ENCODE data around the gene IER2.
A peak's percentile ranks its signal among the peaks of the same experiment; 100 is the strongest.

IER2 gene, protein sequence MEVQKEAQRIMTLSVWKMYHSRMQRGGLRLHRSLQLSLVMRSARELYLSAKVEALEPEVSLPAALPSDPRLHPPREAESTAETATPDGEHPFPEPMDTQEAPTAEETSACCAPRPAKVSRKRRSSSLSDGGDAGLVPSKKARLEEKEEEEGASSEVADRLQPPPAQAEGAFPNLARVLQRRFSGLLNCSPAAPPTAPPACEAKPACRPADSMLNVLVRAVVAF

DNA sequence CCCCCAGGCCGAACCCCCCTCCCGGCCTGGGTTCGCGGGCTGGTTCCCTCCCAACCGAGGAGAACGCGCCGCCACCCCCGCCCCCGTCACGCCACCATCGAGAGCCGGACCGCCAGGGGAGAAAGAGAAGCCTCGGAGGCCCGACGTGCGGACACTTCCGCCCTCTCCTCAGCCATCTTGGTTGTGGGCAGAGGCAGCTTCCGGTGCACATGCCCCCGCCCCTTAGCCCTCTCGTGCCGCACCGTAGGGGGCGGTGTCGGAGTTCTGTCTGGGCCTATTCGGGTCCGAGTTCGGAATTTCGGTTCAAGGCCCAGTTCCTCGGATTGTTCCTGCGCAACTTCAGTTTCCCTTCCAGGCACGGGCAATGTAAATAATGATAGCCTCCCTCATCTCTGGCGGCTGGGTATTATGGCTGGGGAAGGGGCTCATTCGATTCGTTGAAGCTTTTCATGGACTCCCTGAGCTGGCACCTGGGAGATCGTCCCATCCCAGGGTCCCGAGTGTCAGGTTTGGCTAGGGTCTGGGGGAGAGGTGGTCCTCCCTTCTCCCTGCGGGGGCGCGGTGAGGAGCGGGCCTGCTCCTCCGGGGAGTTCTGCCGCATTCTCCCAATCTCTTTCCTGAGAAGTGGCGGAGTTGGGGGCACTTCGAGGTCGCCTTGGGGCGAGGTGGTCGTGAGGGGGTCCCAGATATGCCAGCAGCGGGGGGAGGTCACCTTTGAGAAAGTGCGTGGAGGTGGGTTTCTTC is at the start of gene IER2, which contains the start of gene STX10:
Gene IER2 (plus strand): TSS at position 225 of the 744 bp plus-strand sequence. CDS start 2,776 bp downstream, outside the sequence.
Gene STX10 (minus strand): TSS at position 189 of the 744 bp plus-strand sequence. CDS start 202 bp downstream, outside the sequence.
- Mint-ChIP-seq H3K4me1 (ENCODE audit: low read depth) (peaks cover 18% of the 10 kb centered on the region), H3K9me3 (no peaks in the 10 kb centered on the region), H3K27ac (peak within 1 kb of the TSS; percentile 82), H3K36me3 (ENCODE audit: low read depth) (peaks cover 30% of the 10 kb centered on the region), H3K27me3 (ENCODE audit: low read depth) (peaks cover 6% of the 10 kb centered on the region), H3K4me3 (peak within 1 kb of the TSS; percentile 92)
- DNase-seq (ENCODE audit: low spot score) = peak; percentile 94

DNA sequence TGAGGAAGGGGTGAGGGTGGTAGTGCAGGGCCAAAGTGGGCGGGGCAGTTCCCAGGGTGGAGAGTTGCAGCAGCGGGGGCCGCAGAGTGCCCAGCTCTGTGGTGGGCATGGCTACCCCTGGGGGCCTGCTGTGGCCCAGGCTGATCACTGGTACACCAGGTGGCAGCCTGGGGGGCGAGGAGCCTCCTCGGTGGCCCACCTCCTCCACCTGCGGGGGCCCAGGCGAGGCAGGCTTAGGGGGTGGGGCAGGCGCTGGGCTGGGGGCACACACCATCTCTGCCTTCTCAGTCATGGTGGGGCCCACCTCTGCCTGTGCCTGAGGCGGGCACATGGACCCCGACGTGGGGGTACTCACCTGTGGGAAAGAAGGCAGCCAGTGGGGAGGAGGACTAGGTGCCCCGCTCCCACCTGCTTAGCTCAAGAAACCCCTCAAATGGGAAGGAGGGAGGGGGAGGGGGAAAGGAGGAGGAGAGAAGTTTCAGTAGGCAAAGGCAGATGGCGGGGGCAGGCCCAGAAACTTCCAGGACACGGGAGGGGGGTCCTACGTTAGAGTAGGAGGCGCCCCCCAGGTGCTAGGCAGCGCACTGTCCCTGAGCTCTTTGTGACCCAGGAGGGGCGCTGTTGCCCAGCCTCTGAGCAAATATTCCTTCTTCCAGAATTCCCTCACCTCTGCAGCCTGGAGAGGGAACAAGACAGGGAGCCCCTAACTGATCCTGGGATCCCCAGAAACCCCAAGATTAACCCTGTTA is 49.2 kb upstream of the IER2 start:
- Mint-ChIP-seq H3K27ac (peak overlapping the region; percentile 2), H3K4me1 (ENCODE audit: low read depth) (peaks cover 41% of the 10 kb centered on the region)

DNA sequence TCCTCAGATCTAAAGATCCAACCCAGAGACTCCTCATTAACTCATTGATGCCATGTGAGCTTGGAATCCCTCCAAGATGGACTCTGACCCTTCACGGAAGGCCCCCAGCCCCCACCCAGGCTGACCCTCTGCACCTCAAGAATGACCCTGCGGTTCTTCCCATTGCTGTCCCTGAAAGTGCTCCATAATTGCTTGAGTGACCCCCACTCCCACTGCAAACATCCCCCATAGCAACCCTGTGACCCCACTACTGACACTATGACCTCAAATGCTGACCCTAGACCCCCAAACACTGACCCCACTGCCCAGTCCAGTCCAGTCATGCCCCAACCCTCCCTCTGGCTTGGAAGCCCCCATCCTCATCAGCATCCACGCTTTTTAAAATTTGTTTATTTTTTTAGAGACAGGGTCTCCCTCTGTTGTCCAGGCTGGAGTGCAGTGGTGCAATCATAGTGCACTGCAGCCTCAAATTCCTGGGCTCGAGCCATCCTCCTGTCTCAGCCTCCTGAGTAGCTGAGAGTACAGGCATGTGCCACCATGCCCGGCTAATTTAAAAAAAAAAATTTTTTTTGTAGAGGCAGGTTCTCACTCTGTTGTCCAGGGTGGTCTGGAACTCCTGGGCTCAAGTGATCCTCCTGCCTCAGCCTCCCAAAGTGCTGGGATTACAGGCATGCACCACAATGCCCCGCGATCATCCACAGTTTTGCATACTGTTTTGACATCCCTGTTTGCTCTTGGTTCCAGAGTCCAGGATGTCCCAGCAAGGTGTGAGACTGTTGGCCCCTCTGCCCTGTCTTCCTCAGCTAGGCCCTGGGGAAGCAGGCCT is 48.4 kb upstream of the IER2 start:
- H3K27me3 Mint-ChIP-seq (ENCODE audit: low read depth) = peaks cover 9% of the 10 kb centered on the region
- peak overlapping the region; percentile 2 for H3K27ac Mint-ChIP-seq
- no peak for DNase-seq (ENCODE audit: low spot score)
- H3K4me3 Mint-ChIP-seq = peak overlapping the region; percentile 74
- peaks cover 39% of the 10 kb centered on the region for H3K4me1 Mint-ChIP-seq (ENCODE audit: low read depth)
- peaks cover 12% of the 10 kb centered on the region for H3K36me3 Mint-ChIP-seq (ENCODE audit: low read depth)
- no peaks in the 10 kb centered on the region for H3K9me3 Mint-ChIP-seq

More for the DNA sequence above, 49.2 kb upstream of the IER2 start:
- no peak for DNase-seq (ENCODE audit: low spot score)
- Mint-ChIP-seq H3K4me3 (peak overlapping the region; percentile 74), H3K27me3 (ENCODE audit: low read depth) (peaks cover 13% of the 10 kb centered on the region), H3K36me3 (ENCODE audit: low read depth) (peaks cover 12% of the 10 kb centered on the region), H3K9me3 (no peaks in the 10 kb centered on the region)

DNA sequence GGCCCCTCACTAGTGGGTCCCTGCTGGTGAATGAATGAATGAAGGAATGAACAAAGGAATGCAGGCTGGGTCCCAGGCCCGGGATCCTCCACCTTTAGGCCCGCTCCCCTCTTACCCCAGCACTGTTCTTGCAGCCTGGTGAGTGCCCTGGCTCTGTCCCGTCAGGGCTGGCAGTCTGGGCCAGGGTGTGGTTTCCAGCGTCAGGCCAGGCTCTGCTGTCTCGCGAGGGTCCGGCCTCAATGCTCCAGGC is 47.9 kb upstream of the IER2 start:
- H3K4me3 Mint-ChIP-seq = peak overlapping the region; percentile 74
- peaks cover 11% of the 10 kb centered on the region for H3K36me3 Mint-ChIP-seq (ENCODE audit: low read depth)
- no peak for DNase-seq (ENCODE audit: low spot score)
- peaks cover 36% of the 10 kb centered on the region for H3K4me1 Mint-ChIP-seq (ENCODE audit: low read depth)
- peaks cover 6% of the 10 kb centered on the region for H3K27me3 Mint-ChIP-seq (ENCODE audit: low read depth)
- H3K9me3 Mint-ChIP-seq = no peaks in the 10 kb centered on the region
- H3K27ac Mint-ChIP-seq = no peak overlapping the region

DNA sequence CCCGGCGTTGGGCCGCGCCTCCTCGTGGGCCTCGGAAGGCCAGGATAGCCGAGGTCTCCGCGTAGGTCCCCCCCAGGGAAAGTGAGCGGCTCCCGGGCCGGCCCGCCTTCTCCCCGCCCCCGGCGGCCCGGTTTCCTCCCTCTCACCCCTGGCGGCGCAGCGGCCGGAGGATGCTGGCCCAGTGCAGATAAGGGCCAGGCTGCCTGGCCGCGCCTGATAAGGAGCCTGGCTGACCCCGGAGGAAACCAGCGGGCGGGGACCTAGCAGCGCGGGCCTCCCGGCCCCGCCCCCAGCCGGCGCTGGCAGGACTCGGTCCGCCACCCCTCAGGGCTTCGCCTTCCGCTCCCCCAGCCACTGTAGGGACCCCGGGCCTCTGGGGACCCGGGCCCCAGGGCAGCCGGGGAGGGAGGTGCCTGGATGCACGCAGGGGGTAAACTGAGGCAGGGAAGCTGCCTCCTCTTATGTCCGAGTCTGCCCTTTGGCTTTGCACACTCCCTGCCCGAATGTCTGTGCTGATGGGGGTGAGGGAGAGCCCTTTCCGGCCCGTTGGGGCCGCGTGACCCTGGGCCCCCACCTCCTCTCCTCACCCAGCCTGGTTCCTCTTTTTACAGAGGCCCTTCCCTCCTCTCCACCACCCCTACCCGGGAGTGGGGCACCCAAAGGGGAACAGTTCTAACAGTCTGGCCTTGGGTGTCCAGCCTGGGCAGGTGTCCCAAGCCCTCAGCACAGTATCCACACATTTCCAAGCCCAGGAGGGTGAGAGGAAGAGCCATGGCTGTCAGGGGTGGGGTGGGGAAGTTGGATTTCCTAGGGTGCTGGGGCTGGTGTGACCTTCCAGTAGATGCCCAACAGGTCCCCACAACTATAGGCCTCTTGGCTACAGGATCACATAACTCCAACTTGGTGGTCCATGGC is 47.3 kb upstream of the IER2 start, which contains the start of gene LYL1:
Gene LYL1 (minus strand): TSS at position 193 of the 915 bp plus-strand sequence. CDS start 1,687 bp downstream, outside the sequence.
- Mint-ChIP-seq H3K36me3 (ENCODE audit: low read depth) (peaks cover 15% of the 10 kb centered on the region), H3K4me1 (ENCODE audit: low read depth) (peaks cover 36% of the 10 kb centered on the region), H3K4me3 (peak within 1 kb of the TSS; percentile 74), H3K27ac (peak within 1 kb of the TSS; percentile 2), H3K27me3 (ENCODE audit: low read depth) (peaks cover 6% of the 10 kb centered on the region), H3K9me3 (no peaks in the 10 kb centered on the region)
- no peak for DNase-seq (ENCODE audit: low spot score)

DNA sequence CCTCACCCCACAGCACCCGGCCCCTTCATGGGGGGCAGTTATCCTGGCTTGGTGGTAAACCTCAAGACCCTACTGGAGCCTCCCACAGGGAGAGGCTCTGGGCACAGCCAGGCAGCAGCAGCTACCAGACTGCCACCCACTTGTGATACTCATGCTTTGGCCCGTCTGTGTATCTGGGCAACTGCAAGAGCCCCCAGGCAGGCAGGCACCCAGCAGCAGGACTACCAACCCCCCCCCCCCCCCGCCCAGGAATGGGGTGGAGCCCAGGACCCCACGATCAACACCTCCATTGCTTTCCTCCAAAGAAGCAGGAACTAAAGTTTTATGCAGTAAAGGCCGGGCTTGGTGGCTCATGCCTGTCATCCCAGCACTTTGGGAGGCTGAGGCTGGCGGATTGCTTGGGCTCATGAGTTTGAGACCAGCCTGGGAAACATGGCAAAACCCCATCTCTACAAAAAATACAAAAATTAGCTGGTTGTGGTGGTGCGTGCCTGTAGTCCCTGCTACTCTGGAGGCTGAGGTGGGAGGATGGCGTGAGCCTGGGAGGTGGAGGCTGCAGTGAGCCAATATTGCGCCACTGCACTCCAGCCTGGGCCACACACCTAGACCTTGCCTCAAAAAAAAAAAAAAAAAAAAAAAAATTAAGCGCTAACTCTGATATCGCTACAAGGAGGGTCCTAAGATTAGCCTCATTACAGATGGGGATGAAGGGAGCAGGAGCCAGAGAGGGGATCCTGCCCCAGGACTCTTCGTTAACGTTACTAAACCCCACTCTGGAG is 46.4 kb upstream of the IER2 start:
- H3K27ac Mint-ChIP-seq = peak overlapping the region; percentile 20
- peaks cover 31% of the 10 kb centered on the region for H3K4me1 Mint-ChIP-seq (ENCODE audit: low read depth)
- peak overlapping the region; percentile 91 for H3K4me3 Mint-ChIP-seq
- H3K36me3 Mint-ChIP-seq (ENCODE audit: low read depth) = peaks cover 15% of the 10 kb centered on the region
- H3K9me3 Mint-ChIP-seq = no peaks in the 10 kb centered on the region
- H3K27me3 Mint-ChIP-seq (ENCODE audit: low read depth) = no peaks in the 10 kb centered on the region
- no peak for DNase-seq (ENCODE audit: low spot score)

DNA sequence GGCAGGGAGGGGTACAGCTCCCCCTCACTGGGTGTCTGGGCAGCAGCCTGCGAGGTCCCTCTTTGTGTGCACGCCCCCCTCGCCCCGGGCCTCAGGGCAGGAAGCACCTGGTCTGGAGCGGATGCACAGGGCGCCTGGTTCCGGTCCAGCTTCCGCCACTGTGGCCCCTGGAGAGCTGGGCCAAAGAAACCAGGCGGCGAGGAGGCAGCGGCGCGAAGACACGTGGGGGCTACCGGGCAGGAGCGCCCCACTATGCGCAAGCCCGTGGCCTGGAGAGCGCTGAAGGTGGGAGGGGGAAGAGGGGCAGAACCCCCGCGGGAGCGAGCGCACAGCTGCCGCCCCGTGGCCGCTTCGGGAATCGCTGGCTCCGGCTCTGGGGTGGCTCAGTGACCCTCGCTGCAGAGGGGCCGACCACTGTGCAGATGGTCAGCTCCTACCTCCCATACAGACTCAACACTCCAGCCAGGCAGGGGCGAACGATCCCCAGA is 45.8 kb upstream of the IER2 start:
- Mint-ChIP-seq H3K27ac (peak overlapping the region; percentile 93), H3K27me3 (ENCODE audit: low read depth) (no peaks in the 10 kb centered on the region), H3K4me3 (peak overlapping the region; percentile 91), H3K36me3 (ENCODE audit: low read depth) (peaks cover 15% of the 10 kb centered on the region), H3K9me3 (no peaks in the 10 kb centered on the region), H3K4me1 (ENCODE audit: low read depth) (peaks cover 28% of the 10 kb centered on the region)
- peak; percentile 65 for DNase-seq (ENCODE audit: low spot score)

DNA sequence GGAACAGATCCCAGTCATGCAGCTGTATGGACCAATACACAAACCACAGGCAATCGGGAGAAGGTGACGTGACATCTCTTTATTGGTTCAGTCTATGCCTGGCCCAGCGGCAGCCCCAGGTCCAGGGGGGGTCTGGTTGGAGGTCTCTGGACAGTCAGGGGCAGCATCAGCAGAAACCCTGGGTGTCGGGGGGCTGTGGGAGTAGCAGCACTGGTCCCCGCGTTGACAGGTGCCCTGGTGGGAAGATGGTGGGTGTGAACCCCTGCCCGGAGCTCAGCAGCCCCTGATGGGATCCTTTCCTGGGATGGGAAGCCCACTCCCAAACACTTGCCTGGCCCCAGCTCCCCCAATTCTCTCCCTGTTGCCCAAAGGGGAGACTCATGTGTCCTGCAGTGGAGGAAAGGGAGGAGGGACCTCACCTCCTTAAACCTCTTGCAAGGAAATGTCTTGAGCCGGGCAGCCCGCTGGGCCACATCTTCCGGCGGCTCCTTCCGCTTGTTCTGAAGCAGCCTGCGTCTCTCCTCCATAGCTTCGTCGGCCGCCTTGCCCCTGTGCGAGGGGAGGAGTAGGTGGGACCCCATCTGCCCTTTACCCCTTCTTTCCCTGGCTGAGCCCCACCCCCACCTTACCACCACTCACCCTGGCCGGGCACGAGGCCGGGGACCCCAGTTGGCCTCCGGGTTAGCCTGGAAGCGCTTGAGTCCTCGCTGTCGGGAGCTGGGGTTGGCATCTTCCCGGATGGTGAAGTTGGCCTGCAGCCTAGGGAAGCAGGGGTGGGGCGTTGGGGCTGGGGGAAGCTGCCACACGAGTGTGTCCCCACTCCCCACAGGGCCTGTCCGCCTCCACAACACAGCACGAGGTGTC is 45.1 kb upstream of the IER2 start:
- H3K4me3 Mint-ChIP-seq = peak overlapping the region; percentile 91
- H3K9me3 Mint-ChIP-seq = no peaks in the 10 kb centered on the region
- DNase-seq (ENCODE audit: low spot score) = peak; percentile 28
- H3K27me3 Mint-ChIP-seq (ENCODE audit: low read depth) = no peaks in the 10 kb centered on the region
- H3K4me1 Mint-ChIP-seq (ENCODE audit: low read depth) = peaks cover 23% of the 10 kb centered on the region
- H3K36me3 Mint-ChIP-seq (ENCODE audit: low read depth) = peaks cover 15% of the 10 kb centered on the region
- H3K27ac Mint-ChIP-seq = peak overlapping the region; percentile 93

DNA sequence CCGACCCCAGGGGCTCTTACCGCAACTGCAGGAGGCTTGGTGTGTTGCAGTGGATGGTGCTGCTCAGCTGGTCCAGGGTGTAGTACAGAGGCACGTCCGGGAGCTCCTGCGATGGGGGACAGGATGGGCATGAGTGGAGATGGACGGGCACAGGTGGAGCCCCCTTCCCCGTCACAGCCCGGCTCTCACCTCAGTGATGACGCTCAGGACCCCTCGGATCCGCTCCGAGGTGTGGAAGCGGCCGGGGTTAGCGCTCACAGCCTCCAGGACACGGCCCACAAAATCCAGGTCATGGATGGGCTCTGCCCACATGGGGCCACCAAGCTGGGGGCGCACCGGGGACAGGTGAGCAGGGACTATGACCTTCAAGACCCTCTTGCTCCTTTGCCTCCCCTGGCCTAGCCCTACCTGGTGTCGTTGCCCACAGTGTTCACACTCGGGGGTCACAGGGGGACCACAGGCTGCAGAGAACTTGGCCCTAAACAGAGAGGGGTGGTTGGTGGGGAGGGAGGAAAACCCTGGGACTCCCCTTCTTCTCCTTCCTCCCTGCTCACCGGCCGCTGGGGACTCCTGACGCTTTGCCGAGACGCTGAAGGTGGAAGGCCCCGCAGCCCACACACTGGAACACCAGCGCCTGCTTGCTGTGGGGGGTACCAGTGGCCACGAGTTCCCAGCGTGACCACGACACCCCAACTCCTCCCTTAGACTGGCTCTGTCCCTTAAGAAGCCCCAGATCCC is 40.7 kb upstream of the IER2 start:
- Mint-ChIP-seq H3K4me3 (no peak overlapping the region), H3K9me3 (no peaks in the 10 kb centered on the region), H3K27ac (no peak overlapping the region), H3K4me1 (ENCODE audit: low read depth) (peaks cover 4% of the 10 kb centered on the region), H3K36me3 (ENCODE audit: low read depth) (peaks cover 12% of the 10 kb centered on the region), H3K27me3 (ENCODE audit: low read depth) (no peaks in the 10 kb centered on the region)
- no peak for DNase-seq (ENCODE audit: low spot score)

DNA sequence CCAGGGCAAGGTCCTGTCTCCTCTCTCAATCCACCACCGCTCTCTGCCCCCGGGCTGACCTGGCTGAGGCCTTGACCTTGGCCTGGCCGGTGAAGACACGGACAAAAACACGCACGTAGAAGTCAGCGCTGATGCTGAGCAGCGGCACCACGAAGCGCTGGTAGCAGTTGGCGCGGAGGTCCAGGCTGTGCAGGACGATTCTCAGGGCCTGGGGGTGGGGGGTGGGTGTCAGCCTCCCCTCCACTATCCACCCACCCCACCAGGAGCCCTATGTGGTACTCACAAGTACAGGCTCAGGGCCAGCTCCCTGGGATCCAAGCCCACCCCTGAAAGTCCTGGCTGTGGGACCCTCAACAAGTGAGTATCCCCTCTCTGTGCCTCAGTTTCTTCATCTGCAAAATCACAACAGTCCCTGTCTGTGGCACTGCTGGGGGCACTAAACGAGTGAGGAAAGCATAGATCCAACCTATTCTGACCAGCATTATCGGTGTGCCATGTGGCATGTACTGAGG is 40.1 kb upstream of the IER2 start:
- H3K27me3 Mint-ChIP-seq (ENCODE audit: low read depth) = no peaks in the 10 kb centered on the region
- H3K27ac Mint-ChIP-seq = no peak overlapping the region
- H3K4me3 Mint-ChIP-seq = no peak overlapping the region
- H3K9me3 Mint-ChIP-seq = no peaks in the 10 kb centered on the region
- no peak for DNase-seq (ENCODE audit: low spot score)
- peaks cover 15% of the 10 kb centered on the region for H3K36me3 Mint-ChIP-seq (ENCODE audit: low read depth)
- peaks cover under 1% of the 10 kb centered on the region for H3K4me1 Mint-ChIP-seq (ENCODE audit: low read depth)

DNA sequence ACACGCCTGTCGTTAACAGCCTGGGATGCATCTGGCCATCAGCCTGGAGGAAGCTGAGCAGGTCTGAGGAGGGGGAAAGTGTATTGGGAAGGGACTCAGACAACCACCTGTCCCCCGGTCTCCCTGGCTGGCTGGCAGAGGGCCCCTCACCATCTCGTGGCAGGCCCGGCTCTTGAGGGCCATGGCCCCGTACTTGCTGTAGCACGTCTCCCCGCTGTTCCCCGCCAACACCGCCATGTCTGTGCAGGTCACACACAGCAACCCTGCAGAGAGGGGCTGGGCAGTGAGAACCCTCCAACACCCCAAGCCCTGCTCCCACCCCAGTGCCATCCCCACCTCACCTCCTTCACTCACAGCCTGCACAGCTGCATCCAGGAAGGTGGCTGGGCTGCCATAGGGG is 37.7 kb upstream of the IER2 start:
- Mint-ChIP-seq H3K36me3 (ENCODE audit: low read depth) (peaks cover 19% of the 10 kb centered on the region), H3K9me3 (no peaks in the 10 kb centered on the region), H3K27me3 (ENCODE audit: low read depth) (no peaks in the 10 kb centered on the region), H3K4me1 (ENCODE audit: low read depth) (peaks cover 6% of the 10 kb centered on the region), H3K4me3 (no peak overlapping the region), H3K27ac (no peak overlapping the region)
- no peak for DNase-seq (ENCODE audit: low spot score)
